Dedifferentiated amniotic fluid mesenchymal stem cell (primary cell): ENCODE results near the gene DLG2.
"Not testable (repeated sequence)": the region's sequence is repeated elsewhere in the genome, so short reads cannot be mapped to it uniquely, and the experiment has no call there.

Experiments
- DNase-seq: peaks from one replicate; pipeline ENCODE4 v3.0.0-alpha.2; 2016; ENCODE audit errors: extremely low spot score

Gene DLG2

DNA sequence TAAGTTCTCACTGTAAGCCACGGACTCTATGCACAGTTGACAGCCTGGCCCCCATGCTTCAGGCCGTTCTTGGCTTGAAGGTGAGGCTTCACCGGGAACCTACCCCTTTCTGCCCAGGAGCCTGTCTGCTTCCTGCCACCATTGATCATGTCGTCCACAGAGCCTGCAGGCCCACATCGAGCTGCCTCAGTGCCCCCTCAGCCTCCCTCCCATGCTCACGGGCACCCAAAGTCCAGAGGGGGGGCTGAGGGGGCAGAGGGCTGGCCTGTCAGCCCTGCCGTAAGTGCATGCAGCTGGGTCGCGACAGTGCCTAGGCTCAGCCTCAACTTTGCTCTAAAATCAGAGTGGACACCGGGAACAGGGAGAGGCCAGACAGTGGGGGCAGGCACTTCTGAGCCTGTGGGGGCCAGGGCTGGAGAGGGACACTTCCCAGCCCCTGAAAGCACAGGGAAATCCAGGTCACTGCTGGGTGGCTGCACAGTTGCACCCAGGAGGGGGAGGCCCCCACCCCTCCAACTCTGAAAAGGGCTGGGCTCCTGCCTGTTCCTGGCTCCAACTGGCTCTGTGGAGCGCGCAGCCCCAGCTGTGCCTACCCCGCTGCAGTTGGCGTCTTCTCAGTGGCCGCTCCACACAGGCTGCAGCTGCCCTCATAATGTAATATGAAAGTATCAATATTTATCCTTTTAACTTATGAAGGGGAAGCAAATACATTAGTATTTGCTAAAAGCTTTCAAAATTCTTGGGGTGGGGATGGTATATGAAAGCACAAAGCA is 598.6 kb downstream of the DLG2 start:
- DNase-seq, result no peak

GRCh38 chr11:85027346-85027745 is 599.8 kb downstream of the DLG2 start:
- no peak for DNase-seq

DNA sequence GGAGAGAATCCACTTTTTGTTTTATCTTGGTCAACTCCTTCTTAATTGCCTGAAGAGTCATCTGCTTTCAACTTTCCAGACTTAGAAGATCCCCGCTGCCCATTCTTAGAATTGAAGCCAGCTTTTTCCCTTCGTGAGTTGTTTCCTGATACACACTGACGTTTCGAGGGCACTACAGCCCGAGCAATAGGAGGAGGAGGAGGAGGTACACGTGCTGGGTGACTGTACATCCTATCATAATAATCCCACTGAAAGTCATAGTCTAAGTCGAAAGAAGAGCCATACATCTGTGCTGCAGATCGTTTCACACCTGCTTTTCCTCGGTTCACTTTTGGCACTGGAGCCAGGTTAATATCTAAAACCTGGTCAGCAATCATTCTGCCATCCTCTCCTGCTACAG is 606.1 kb downstream of the DLG2 start:
- no peak for DNase-seq

GRCh38 chr11:84993386-84993785 is 633.8 kb downstream of the DLG2 start:
- DNase-seq, result no peak

DNA sequence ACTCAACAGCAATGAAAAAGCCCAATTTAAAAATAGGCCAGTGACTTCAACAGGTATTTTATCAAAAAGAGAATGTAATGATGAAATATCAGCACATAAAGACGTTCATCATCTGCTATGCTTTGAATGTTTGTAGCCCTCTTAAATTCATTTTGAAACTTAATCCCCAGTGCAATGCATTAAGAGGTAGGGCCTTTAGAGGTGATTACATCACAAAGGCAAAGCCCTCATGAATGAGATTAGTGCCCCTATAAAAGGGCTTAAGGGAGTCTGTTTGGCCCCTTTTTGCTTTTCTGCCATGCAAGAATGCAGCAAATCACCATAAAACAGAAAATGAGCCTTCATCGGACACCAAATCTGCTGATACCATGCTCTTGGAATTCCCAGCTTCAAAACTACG is 637.0 kb downstream of the DLG2 start:
- no peak for DNase-seq

- not testable (repeated sequence) for DNase-seq
Measured at GRCh38 chr11:84987686-84988187, 639.4 kb downstream of the DLG2 start.

GRCh38 chr11:84981301-84981700 is 645.8 kb downstream of the DLG2 start:
- no peak for DNase-seq

GRCh38 chr11:84969103-84969502 is 658.0 kb downstream of the DLG2 start:
- peak; percentile 24 for DNase-seq

GRCh38 chr11:84965484-84965883 is 661.7 kb downstream of the DLG2 start:
- DNase-seq, result no peak

- DNase-seq, result no peak
Measured at GRCh38 chr11:84963240-84963639, 663.9 kb downstream of the DLG2 start.

DNA sequence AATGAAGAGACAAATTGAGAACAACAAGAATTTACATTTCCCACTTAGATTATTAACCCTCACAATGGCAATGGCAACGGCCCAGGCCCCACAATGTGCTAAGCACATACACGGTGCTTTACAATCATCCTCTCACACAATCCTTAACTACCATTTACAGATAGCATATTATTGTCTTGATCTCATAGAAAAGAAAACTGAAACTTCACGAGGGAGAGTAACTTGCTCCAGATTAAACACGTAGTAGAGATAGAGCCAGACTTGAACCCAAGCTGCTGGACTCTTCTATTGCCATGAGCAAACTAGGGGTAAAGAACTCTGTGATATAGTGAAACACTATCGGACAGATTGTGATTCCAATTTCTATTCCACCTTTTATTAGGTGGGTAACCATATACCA is 665.1 kb downstream of the DLG2 start:
- DNase-seq, result no peak

DNA sequence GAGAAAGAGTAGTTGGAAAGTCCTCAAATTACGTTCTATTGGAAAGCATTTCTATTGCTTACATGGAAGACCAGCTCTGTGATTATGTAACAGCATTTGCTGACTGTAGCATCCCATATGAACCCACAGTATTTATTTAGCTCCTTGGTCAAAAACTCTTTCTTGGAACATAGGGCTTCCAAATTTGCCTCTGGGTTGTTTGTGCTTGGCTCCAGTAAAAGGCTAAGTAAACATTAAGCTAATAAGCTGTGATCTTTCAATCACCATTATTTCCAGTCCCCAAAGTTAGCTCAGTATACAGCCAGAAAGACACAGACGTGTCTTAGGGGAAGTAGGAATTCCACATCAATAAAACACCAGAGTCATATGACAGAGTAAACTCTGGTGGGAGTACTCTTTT is 668.8 kb downstream of the DLG2 start:
- DNase-seq, result no peak

DNA sequence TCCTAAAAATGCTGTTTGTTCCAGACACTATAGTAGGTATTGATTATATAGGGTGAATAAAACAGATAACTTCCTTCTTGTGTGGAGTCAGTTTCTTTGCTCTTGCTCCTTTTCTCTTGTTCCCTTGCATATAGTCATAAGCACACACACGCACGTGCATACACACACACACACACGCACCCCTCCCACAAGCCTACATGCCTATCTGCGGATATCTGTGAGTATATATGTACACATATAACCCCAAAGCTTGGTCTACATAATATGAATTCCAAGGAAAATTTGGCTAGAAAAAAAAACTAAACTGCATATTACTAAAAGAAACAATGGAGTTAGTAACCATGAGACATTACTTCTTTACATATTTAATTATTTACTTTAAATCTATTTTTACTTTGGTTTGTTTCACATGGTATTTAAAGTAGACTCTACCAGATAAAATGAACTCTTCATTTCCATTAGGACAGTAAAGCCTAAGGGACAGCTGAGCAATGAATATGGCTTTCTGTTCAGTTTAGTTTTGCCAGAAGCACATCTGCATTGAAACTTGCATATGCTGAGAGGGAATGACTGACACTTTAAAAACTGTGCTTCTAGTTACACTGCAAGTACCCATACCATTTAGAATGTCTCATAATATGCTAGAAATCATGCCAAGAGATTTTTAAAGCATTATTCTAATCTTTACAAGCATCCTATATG is 676.4 kb downstream of the DLG2 start:
- no peak for DNase-seq

GRCh38 chr11:84947970-84948580 is 679.1 kb downstream of the DLG2 start:
- peak; percentile 66 for DNase-seq

DNA sequence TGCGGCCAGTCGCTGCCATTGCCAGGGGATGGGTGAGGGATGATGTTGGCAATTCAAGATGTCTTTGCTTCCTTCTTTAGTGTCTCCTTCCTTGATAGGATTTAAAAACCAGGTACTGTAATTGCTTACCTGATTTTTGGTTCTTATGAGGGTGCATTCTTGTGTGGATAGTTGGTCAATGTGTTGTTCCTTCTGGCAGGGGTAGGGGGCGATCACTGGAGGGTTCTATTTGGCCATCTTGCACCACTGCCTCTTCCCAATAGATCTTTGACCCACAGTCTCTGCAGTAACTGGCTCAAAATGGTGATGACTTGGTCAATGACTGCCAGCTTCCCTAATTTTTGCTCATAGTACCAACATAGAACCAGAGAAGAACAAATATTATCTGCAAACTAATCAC is 680.1 kb downstream of the DLG2 start:
- DNase-seq, result no peak

- no peak for DNase-seq
Measured at GRCh38 chr11:84930863-84931262, 696.3 kb downstream of the DLG2 start.

DNA sequence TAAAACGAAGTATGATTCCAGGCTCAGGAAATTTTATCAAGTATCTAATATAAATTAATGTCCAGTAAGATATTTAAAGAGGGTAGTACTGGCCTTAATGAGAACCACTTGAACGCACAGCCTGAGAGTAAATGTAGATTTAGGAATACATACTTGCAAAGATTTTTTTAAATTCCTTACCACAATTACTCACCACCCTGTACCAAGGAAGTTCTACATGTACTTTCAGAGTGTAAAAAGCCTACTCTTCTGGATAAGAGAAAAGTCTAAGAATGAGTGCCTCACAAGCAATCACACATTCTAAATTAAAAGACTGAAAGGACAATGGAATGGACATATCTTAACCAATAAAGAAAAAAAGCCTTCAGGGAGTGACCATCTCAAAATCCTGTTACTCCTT is 697.4 kb downstream of the DLG2 start:
- DNase-seq, result no peak

GRCh38 chr11:84924154-84924692 is 702.9 kb downstream of the DLG2 start:
- no peak for DNase-seq

DNA sequence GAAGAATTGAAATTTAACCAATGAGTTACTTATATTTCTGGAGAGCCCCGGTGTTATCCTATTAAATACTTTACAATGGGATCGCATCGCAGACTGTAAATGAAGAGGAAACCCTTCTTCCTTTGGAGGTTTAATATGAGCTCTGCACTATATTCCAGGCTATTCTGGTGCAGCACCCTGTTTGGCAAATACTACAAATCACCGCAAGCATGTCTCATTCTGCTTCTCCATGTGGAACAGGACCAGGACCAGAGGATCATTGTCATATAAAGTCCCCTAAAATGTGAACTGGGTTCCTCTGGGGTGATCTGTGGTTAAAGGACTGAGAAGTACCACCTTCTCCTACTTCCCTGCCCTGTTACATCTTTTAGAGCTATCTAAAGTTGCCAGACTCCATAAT is 703.7 kb downstream of the DLG2 start:
- DNase-seq, result no peak

- DNase-seq, result no peak
Measured at GRCh38 chr11:84922836-84923235, 704.3 kb downstream of the DLG2 start.

GRCh38 chr11:84922212-84922805 is 704.8 kb downstream of the DLG2 start:
- no peak for DNase-seq

DNA sequence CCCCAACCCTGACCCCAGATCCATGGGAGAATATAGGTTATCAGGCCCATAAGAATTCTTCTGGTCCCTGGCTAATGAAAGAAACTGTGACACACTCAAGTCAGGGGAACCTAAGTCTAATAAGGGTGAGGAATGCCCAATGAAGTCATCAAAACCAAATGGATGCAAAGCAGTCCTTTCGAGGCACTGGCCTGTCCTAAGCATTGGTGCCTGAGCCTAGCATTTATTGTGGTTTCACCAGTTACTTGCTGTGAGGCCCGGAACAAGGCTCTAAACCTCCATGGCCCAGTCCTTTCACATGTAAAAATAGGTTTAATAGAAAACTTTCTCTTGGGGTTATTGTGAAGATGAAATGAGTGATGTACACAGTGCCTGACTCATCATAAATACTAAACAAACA is 712.6 kb downstream of the DLG2 start:
- no peak for DNase-seq
